GM19455 (cell line): ENCODE measurements around the gene SOX11.

Experiments used
- ATAC-seq: cut with Tn5 transposase; IDR thresholded peaks from one replicate; pipeline ENCODE4 v1.9.1; 2021; ENCODE audit not compliant: unreplicated experiment

SOX11 gene

GRCh38 chr2:5691221-5691984 lies 781 bp upstream of the SOX11 start:
- no peak for ATAC-seq

- ATAC-seq: no peak
These were observed 540 bp downstream of the SOX11 start for GRCh38 chr2:5692561-5693286.

GRCh38 chr2:5693287-5694201 lies 1.4 kb downstream of the SOX11 start:
- ATAC-seq: no peak

GRCh38 chr2:5694306-5694705 lies 2.1 kb downstream of the SOX11 start:
- no peak for ATAC-seq

DNA sequence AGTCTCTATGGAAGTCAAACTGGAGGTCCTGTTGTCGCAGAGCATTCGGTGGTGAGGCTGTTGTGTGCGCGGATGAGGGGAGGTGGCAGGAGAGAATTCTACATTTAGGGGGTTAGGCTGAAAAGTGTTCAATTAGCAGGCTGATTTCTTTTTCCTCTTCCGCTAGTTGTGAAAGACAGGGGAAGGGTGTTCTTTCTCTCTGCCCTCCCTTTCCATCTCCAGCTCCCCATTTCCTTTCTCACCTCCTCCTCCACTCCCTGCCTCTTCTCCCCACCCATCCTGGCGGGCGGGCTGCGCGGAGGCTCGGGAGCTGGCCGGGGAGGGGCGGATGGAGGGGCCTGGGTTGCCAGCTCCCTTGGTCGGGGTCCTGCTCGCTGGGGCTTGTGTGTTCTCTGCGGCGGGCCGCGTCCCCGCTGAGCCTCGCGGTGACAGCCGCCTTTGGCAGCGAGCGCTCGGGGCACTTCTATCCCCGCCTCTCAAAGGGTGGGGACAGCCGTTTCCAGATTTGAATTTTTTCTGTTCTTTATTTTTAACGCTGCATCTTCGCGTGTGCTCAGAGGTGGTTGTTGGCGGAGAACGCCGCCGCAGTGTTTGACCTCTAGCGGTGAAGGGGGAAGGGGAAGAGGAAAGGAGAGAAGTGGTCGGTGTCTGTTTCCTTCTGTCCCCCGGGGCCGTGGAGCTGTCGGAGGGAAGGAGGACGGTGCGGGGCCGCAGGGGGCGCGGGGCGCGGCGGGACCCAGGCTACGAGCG lies 3.6 kb downstream of the SOX11 start:
- ATAC-seq: no peak

DNA sequence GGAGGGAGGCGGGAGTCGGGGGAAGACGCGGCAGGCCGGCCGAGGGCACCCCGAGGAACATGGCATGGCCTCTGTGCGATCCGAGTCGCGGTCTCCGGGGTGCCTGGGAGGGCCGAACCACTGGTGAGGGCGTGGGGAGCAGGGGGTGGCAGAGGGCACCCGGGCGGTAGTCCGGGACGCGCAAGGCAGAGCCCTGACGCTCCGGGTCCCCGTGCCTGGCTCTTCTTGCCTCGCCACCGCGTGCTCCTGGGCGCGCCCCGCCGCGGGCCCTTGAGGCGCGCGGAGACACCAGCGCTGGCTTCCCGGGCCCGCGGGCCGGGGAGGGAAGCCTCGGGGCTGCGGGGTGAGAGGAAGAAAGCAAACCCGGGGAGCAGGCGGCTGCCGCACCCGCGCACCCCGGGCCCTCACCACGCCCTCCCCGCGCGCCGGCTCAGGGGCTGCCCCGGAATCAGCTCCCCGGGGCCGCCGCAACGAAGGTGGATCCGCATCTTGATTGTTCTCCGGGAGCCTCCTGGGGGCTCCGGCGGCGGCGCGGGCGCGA lies 4.3 kb downstream of the SOX11 start:
- ATAC-seq: no peak

GRCh38 chr2:5696945-5697521 lies 4.8 kb downstream of the SOX11 start:
- ATAC-seq: no peak

DNA sequence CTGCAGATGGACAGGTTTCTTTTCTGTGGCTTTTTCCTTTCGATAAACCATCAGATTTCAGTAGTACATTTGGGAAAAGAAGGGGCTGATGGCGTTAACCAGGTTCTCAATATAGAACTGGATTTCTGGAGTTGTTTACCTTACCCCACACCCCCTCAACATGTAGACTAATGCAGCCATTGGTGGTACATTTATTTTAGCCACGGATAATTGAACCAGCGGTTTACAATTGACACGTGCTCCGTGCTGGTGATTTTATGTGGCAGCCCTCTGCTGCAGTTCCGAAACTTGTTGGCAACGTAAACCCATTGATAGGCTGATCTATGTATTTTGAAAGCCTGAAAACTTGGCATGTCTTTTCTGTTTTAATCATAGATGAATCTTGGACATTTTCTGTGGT lies 5.4 kb downstream of the SOX11 start:
- no peak for ATAC-seq

DNA sequence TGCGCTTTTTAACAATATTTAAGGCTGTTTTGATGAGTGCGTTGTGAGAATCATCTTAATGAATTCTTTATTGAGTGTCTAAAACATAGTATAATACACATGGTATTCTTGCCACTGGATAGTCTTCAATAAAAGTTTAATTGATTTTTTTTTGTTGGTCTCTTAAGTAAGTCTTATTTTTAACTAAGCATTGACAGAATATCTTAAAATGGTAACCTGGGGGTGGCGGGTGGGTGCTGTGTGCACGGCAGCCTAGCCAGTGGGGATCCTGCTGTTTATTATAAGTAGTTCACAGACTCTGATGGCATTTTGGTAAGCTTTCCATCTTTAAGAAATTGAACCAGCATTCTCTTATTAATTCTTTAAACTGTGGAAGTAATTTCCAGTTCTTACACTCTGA lies 6.0 kb downstream of the SOX11 start:
- ATAC-seq: no peak

DNA sequence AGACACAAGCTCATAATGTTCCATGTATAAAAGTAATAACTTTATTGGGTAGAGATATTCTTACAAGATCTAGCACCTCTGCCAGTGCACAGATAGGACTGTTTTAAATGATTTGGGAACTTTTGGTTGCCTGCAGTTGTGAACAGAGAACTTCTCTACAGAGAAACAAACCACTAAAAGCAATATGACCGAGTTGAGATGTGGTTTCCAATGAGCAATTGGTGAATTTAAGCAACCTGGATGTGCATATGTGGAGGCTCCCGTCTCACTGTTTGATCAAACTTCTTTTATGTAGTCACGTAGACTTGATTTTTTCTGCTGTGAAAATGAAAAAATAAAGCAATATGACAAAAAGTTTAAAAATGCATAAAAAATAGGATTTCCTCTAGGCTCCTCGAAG lies 7.8 kb downstream of the SOX11 start:
- ATAC-seq: no peak

DNA sequence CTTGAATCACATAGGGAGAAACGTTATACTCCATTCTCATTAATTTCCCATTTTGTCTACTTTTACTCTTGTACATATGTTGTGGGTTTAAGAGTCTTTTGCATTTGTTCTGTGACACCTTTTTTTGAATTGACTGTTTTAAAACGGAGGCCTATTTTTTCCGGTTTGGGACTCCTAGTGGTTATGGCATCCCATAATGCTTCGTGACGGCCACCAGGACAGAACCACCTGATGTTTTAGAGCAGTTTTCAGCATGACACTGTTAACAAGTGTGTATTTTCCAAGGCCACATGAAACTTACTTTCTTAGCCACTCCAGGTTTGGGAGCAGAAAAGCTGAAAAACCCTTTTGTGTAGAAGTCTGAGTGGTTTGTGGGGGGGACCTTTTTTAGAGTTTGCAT lies 8.4 kb downstream of the SOX11 start:
- ATAC-seq: no peak

GRCh38 chr2:5701266-5701665 lies 9.1 kb downstream of the SOX11 start:
- ATAC-seq: no peak

DNA sequence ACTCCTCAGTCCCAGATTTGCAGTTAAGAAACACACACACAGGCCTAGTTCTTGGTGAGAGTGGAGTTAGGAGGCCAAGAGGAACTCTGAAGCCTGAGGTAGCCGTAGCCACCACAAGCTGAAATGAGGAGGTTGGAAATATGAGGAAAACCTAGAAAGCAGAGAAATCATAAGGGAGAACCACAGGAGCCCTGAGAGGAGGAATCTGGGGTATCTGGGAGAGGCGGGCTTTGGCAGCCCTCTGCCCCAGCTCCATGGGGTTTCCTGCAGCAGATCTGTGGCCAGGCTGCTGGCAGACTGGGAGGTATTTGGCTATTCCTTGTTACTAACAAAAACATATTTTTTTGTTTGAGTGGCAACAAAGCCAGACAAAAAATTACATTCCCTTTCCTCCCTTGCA lies 11.0 kb downstream of the SOX11 start:
- ATAC-seq: no peak

GRCh38 chr2:5705490-5705889 lies 13.3 kb downstream of the SOX11 start:
- no peak for ATAC-seq

DNA sequence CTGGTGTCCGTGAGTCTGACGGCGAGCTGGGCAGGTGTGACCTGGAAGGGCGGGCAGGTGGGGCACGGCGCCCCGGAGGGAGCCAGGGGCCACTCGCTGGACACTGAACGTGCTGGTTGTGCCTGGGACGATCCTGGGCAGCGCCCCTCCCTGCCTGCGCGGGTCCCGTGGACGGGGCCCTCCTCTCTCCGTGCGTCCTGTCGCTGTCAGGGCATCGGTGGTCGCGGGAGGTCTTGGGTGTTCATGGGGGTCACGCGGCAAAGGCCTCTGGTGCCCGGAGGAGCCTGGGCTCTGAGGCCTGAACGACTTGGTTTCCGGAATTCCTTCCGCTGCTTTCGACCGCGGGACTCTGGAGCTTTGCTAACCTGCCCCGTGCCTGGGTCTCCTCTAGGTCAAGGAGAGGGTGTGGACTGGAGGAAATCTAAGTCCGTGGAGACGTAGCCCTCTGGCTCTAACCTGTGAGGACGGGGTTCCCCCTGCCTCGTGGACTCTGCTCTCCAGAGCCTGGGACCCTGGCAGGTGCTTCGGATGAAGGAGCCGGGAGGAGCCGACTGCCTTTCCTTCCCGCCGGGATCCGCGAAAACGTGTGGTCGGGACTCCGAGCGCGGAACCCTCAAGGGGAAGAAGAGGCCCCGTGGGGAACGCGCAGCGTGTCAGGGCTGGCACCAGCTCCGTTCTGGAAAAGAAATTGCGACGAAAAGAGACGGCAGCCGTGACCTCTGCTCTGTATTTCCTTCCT lies 14.7 kb downstream of the SOX11 start:
- ATAC-seq: no peak

GRCh38 chr2:5710615-5711014 lies 18.4 kb downstream of the SOX11 start:
- no peak for ATAC-seq

DNA sequence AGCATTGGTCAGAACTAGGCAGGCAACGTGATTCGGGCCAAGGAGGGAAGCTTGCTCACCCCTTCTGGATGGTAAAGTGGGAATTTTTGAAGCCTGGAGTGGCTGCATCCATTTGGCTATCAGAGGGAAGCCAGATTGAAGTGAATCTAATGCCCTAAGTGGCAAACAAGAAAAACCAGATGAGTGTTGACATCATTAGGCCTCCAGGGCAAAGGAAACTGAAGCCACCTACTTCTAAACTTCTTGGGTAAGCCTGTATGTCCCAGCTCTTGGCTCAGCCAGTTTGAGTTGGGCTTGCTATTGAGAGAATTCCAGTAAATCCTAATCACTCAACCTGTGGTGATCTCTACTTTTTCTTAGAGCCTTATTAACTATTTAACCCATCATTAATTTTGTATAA lies 20.9 kb downstream of the SOX11 start:
- ATAC-seq: no peak

GRCh38 chr2:5719629-5720334 lies 27.6 kb downstream of the SOX11 start:
- no peak for ATAC-seq

DNA sequence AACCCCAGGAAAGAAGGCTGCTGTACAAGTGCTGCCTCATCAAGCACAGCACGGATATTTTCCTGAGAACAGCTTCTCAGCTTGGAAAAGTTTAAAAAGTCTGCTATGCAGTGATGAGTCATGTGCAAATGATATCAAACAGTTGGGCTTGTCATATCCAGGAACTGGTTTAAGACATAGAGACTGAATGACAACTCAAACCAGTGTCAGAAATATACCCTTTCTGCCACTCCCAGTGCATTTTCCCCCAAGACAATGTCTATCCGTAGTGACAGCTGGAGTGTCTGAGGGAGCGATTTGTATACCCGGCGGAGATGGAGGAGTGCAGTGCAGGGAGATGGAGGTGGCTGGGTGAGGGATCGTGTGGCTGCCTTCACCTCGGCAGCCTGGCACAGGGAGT lies 28.2 kb downstream of the SOX11 start:
- no peak for ATAC-seq
